Measurements from ENCODE around the gene ABCC4. TPM values are rescaled to one million over a fixed set of nuclear protein-coding genes. Genes with fewer than 3 reads are reported as not detected.

ABCC4 gene
- total RNA-seq, 1 experiment from 2014 or later = 52.0 TPM

GRCh38 chr13:95111608-95112007 is 189.6 kb downstream of the ABCC4 start:
- no peak for DNase-seq (ENCODE audit: low spot score)
- no TSS peak for BruUV-seq (replicated peaks)
- ChIA-PET POLR2A (ENCODE audit: low non-redundant PET) (interaction anchor here (0.6 kb wide), 1 partner anchor 150 kb away, joined by 3 read pairs; no protein-coding TSS in a partner anchor), CTCF (no interaction called here)
- Histone ChIP-seq H3K4me3 (ENCODE audit: low read depth, low read length, poor library complexity, severe bottlenecking) (no peak overlapping the region), H3K4me1 (ENCODE audit: insufficient read depth, low read length, poor library complexity, severe bottlenecking) (no peaks in the 10 kb centered on the region), H3K9me3 (ENCODE audit: low read depth, low read length, poor library complexity, severe bottlenecking) (no peaks in the 10 kb centered on the region), H3K27ac (ENCODE audit: low read depth, low read length, poor library complexity, severe bottlenecking) (no peak overlapping the region), H3K36me3 (ENCODE audit: insufficient read depth, low read length, poor library complexity, severe bottlenecking) (no peaks in the 10 kb centered on the region), H3K27me3 (replicated peaks; ENCODE audit: insufficient read depth, low read depth, low read length, poor library complexity) (no peaks in the 10 kb centered on the region)
- intact Hi-C loops (cut with micrococcal nuclease; ENCODE audit: unreplicated experiment) = no loop called here
- TF ChIP-seq EZH2 (IDR thresholded peaks at IDR 0.05; ENCODE audit: borderline replicate concordance, low read depth, low read length, poor library complexity, severe bottlenecking) = no peak
- TF ChIP-seq, protein P1, sequence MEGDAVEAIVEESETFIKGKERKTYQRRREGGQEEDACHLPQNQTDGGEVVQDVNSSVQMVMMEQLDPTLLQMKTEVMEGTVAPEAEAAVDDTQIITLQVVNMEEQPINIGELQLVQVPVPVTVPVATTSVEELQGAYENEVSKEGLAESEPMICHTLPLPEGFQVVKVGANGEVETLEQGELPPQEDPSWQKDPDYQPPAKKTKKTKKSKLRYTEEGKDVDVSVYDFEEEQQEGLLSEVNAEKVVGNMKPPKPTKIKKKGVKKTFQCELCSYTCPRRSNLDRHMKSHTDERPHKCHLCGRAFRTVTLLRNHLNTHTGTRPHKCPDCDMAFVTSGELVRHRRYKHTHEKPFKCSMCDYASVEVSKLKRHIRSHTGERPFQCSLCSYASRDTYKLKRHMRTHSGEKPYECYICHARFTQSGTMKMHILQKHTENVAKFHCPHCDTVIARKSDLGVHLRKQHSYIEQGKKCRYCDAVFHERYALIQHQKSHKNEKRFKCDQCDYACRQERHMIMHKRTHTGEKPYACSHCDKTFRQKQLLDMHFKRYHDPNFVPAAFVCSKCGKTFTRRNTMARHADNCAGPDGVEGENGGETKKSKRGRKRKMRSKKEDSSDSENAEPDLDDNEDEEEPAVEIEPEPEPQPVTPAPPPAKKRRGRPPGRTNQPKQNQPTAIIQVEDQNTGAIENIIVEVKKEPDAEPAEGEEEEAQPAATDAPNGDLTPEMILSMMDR (conservative IDR thresholded peaks at IDR 0.05; ENCODE audit: low read depth, low read length) = no peak

DNA sequence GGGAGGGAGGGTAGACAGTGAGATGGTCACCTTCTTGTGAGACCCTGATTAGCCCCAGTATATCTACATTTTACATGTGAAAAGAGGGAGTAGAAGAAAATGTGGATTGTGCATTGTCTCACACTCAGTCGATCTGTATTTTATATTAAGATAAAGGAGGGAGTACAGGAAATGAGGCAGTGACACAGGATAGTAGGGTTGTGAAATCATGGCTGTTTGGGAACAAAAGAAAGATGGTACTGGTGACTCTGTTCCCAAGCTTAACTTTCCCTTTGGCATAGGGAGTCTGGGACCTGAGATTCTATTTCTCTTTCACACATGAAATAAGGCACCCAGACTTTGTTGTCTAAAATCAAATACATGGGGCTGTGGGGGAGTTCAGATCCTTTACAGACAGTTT is 194.7 kb downstream of the ABCC4 start:
- no TSS peak for BruUV-seq (replicated peaks)
- Histone ChIP-seq H3K27ac (ENCODE audit: low read depth, low read length, poor library complexity, severe bottlenecking) (no peak overlapping the region), H3K4me1 (ENCODE audit: insufficient read depth, low read length, poor library complexity, severe bottlenecking) (no peaks in the 10 kb centered on the region), H3K9me3 (ENCODE audit: low read depth, low read length, poor library complexity, severe bottlenecking) (no peaks in the 10 kb centered on the region), H3K4me3 (ENCODE audit: low read depth, low read length, poor library complexity, severe bottlenecking) (no peak overlapping the region), H3K36me3 (ENCODE audit: insufficient read depth, low read length, poor library complexity, severe bottlenecking) (no peaks in the 10 kb centered on the region), H3K27me3 (replicated peaks; ENCODE audit: insufficient read depth, low read depth, low read length, poor library complexity) (no peaks in the 10 kb centered on the region)
- DNase-seq (ENCODE audit: low spot score) = no peak
- TF ChIP-seq, protein P1 (conservative IDR thresholded peaks at IDR 0.05; ENCODE audit: low read depth, low read length) = no peak
- no peak for TF ChIP-seq EZH2 (IDR thresholded peaks at IDR 0.05; ENCODE audit: borderline replicate concordance, low read depth, low read length, poor library complexity, severe bottlenecking)
- ChIA-PET CTCF (no interaction called here), POLR2A (ENCODE audit: low non-redundant PET) (no interaction called here)
- intact Hi-C loops (cut with micrococcal nuclease; ENCODE audit: unreplicated experiment) = no loop called here

DNA sequence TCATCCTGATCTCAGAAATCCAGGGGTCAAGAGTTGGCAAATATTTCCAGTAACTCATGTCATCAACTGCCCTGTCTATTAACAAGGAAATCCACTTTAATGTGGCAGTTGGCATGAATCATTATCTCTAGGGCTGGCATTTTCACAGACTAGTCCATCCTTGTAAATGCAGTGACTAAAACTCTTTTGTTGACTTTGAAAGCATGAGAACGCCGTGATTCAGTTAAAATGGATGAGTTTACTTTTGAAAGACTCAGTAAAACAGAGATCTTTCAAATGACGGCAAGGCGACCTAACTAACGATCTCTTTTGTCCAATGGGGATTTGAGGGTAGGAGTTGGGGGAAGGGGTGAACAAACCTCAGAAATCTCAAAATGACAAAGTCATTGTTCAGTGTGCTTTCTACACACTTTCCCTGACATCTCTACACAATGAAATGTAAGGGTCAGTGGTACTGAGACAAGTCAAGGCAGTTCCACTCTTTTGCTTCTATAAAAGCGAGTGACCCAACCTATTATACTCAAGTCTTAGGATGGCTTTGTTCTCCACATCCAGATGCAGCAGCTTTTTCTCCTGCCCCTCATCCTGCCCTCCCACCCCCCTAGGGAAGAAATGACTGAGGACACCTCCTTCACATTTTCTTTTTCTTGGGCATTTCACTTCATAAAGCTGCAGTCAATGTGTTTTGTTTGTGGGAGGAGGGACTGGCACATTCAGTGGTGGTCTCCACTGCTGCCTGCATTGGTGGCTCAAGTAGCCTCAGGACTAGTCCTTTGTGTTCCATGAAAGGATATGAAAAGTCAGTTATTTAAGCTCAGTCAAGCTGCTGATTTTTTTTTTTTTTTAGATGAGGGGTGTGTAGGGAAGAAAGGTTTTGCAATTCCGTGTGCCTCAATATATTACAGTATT is 200.5 kb downstream of the ABCC4 start:
- no peaks in the 10 kb centered on the region for H3K4me1 ChIP-seq (ENCODE audit: insufficient read depth, low read length, poor library complexity, severe bottlenecking)
- ChIA-PET CTCF (no interaction called here), POLR2A (ENCODE audit: low non-redundant PET) (no interaction called here)
- H3K27ac ChIP-seq (ENCODE audit: low read depth, low read length, poor library complexity, severe bottlenecking) = no peak overlapping the region
- TF ChIP-seq, protein P1 (conservative IDR thresholded peaks at IDR 0.05; ENCODE audit: low read depth, low read length) = no peak
- TF ChIP-seq EZH2 (IDR thresholded peaks at IDR 0.05; ENCODE audit: borderline replicate concordance, low read depth, low read length, poor library complexity, severe bottlenecking) = no peak
- intact Hi-C loops (cut with micrococcal nuclease; ENCODE audit: unreplicated experiment) = no loop called here
- no peaks in the 10 kb centered on the region for H3K9me3 ChIP-seq (ENCODE audit: low read depth, low read length, poor library complexity, severe bottlenecking)
- H3K36me3 ChIP-seq (ENCODE audit: insufficient read depth, low read length, poor library complexity, severe bottlenecking) = no peaks in the 10 kb centered on the region
- no peak overlapping the region for H3K4me3 ChIP-seq (ENCODE audit: low read depth, low read length, poor library complexity, severe bottlenecking)
- DNase-seq (ENCODE audit: low spot score) = no peak
- no TSS peak for BruUV-seq (replicated peaks)
- H3K27me3 ChIP-seq (replicated peaks; ENCODE audit: insufficient read depth, low read depth, low read length, poor library complexity) = no peaks in the 10 kb centered on the region

Measured in A673 (cell line).